SK-N-SH (cell line): ENCODE data around the gene SAXO1. TPM values are rescaled to one million over a fixed set of nuclear protein-coding genes. Genes with fewer than 3 reads are reported as not detected.

Experiments used
- CTCF ChIA-PET: fragments of 300-600, 350-600 bp; formaldehyde crosslinking; extraction: SDS; loops from one replicate; lab custom pipeline; 2021; lab: Yijun Ruan, JAX
- POLR2A ChIA-PET: fragments of 350-600 bp; sonication (Branson Sonifier 250); formaldehyde crosslinking; extraction: SDS; loops from one replicate; lab custom pipeline; 2020; ENCODE audit warnings: antibody characterized with exemption, inconsistent platforms; lab: Yijun Ruan, JAX
- DNase-seq: peaks from one replicate; pipeline ENCODE4 v3.0.0; 2012
- H2AFZ ChIP-seq: fragments of 200-600 bp; sonication (generic); 2 replicates; pipeline ENCODE4 v1.8.1; 2016; ENCODE audit warnings: antibody characterized with exemption, mild to moderate bottlenecking, low read depth
- H3F3A ChIP-seq: fragments of 200-600 bp; sonication (generic); replicated peaks from 2 replicates; pipeline ENCODE3; 2016; ENCODE audit warnings: antibody characterized with exemption, mild to moderate bottlenecking; ENCODE audit not compliant: insufficient read depth
- H3K27ac ChIP-seq, 2 experiments: fragments of 200-500 bp in 1 of 2; fragments of 200-600 bp in 1 of 2; sonication (Bioruptor generic) in 1 of 2; sonication (generic), shearing (Covaris generic) in 1 of 2; 2 replicates each; pipeline versions ENCODE4 v1.5.1 to v1.6.1; 2014 to 2016; ENCODE audit warnings: low read depth in 2 of 2, inconsistent platforms in 1 of 2, low read length in 1 of 2, mild to moderate bottlenecking in 1 of 2, mixed read lengths in 1 of 2
- H3K27me3 ChIP-seq: fragments of 200-600 bp; sonication (generic), shearing (Covaris generic); 2 replicates; pipeline ENCODE4 v1.6.1; 2016; ENCODE audit warnings: mixed run types; ENCODE audit not compliant: insufficient read depth
- H3K36me3 ChIP-seq, 2 experiments: fragments of 200-500 bp in 1 of 2; fragments of 200-600 bp in 1 of 2; sonication (Bioruptor generic) in 1 of 2; sonication (generic) in 1 of 2; replicated peaks in 1 of 2; 2 replicates each; pipeline versions ENCODE3 to v1.5.1; 2014 to 2016; ENCODE audit warnings: low read length in 1 of 2, mild to moderate bottlenecking in 1 of 2; ENCODE audit not compliant: insufficient read depth in 2 of 2, control insufficient read depth in 1 of 2
- H3K4me1 ChIP-seq, 2 experiments: fragments of 200-500 bp in 1 of 2; fragments of 200-600 bp in 1 of 2; sonication (Bioruptor generic) in 1 of 2; sonication (generic), shearing (Covaris generic) in 1 of 2; 2 replicates each; pipeline versions ENCODE4 v1.5.1 to v1.6.1; 2014 to 2016; ENCODE audit warnings: low read depth in 1 of 2, low read length in 1 of 2, mixed run types in 1 of 2; ENCODE audit not compliant: insufficient read depth in 2 of 2, control insufficient read depth in 1 of 2
- H3K4me2 ChIP-seq: fragments of 200-600 bp; sonication (generic), shearing (Covaris generic); 2 replicates; pipeline ENCODE4 v1.6.1; 2017; ENCODE audit warnings: mixed run types
- H3K4me3 ChIP-seq, 2 experiments: fragments of 200-500 bp in 1 of 2; fragments of 200-600 bp in 1 of 2; sonication (Bioruptor generic) in 1 of 2; sonication (generic), shearing (Covaris generic) in 1 of 2; 2 replicates each; pipeline versions ENCODE4 v1.5.1 to v1.8.1; 2014 to 2016; ENCODE audit warnings: low read depth in 2 of 2, inconsistent platforms in 1 of 2, low read length in 1 of 2, mild to moderate bottlenecking in 1 of 2, mixed read lengths in 1 of 2, moderate library complexity in 1 of 2
- H3K79me2 ChIP-seq: fragments of 200-600 bp; sonication (generic); 2 replicates; pipeline ENCODE4 v1.8.1; 2017; ENCODE audit warnings: mild to moderate bottlenecking; ENCODE audit not compliant: insufficient read depth
- H3K9ac ChIP-seq: fragments of 200-600 bp; sonication (generic); 2 replicates; pipeline ENCODE4 v1.6.1; 2017; ENCODE audit warnings: mixed run types
- H3K9me2 ChIP-seq: fragments of 200-600 bp; sonication (generic); 2 replicates; pipeline ENCODE4 v1.6.1; 2017; ENCODE audit warnings: mixed run types
- H3K9me3 ChIP-seq: fragments of 200-600 bp; sonication (generic); 2 replicates; pipeline ENCODE4 v1.6.1; 2017; ENCODE audit warnings: mixed run types, mild to moderate bottlenecking, moderate library complexity
- H4K20me1 ChIP-seq: fragments of 200-600 bp; sonication (generic); 2 replicates; pipeline ENCODE4 v1.6.1; 2017; ENCODE audit warnings: mild to moderate bottlenecking, mixed run types; ENCODE audit not compliant: insufficient read depth
- CHD2 ChIP-seq: fragments of 150-350 bp; IDR thresholded peaks from 2 replicates; pipeline ENCODE4 v1.6.1; 2018; ENCODE audit warnings: low read length; ENCODE audit not compliant: partially characterized antibody
- CTCF ChIP-seq: fragments of 200-600 bp; sonication (generic); IDR thresholded peaks from 2 replicates; pipeline ENCODE4 v1.6.1; 2017; ENCODE audit warnings: antibody characterized with exemption, mild to moderate bottlenecking, moderate library complexity
- EP300 ChIP-seq, 2 experiments: IDR thresholded peaks; 2 replicates each; pipeline versions ENCODE4 v1.4.0 to v1.6.1; 2012; ENCODE audit warnings: borderline replicate concordance in 1 of 2, low read depth in 1 of 2, low read length in 1 of 2
- EZH2phosphoT487 ChIP-seq: fragments of 200-600 bp; sonication (generic); IDR thresholded peaks from 2 replicates; pipeline ENCODE4 v1.6.1; 2017; ENCODE audit warnings: low read depth, mixed run types, mild to moderate bottlenecking, antibody characterized with exemption, moderate library complexity, borderline replicate concordance
- IRF3 ChIP-seq: fragments of 150-350 bp; IDR thresholded peaks from 2 replicates; pipeline ENCODE4 v1.6.1; 2016; ENCODE audit warnings: mild to moderate bottlenecking, low read depth, low read length
- MAX ChIP-seq: IDR thresholded peaks from 2 replicates; pipeline ENCODE4 v1.4.0; 2012; ENCODE audit warnings: low read depth
- MEF2A ChIP-seq: IDR thresholded peaks from 2 replicates; pipeline ENCODE4 v1.4.0; 2012; ENCODE audit warnings: low read depth, borderline replicate concordance
- NFIC ChIP-seq: IDR thresholded peaks from 2 replicates; pipeline ENCODE4 v1.4.0; 2012; ENCODE audit warnings: borderline replicate concordance
- PBX3 ChIP-seq: IDR thresholded peaks from 2 replicates; pipeline ENCODE4; 2012
- POLR2AphosphoS5 ChIP-seq: IDR thresholded peaks from 2 replicates; pipeline ENCODE4 v1.6.1; 2012; ENCODE audit warnings: low read depth, low read length
- REST ChIP-seq: IDR thresholded peaks from 2 replicates; pipeline ENCODE4 v1.6.1; 2012; ENCODE audit warnings: mild to moderate bottlenecking, low read depth, low read length, moderate library complexity
- RFX5 ChIP-seq: IDR thresholded peaks from 2 replicates; pipeline ENCODE4 v1.6.1; 2012; ENCODE audit warnings: mild to moderate bottlenecking, improper control_type of control experiment, low read length
- SIN3A ChIP-seq: IDR thresholded peaks from 2 replicates; pipeline ENCODE4 v1.6.1; 2012; ENCODE audit warnings: low read depth, mild to moderate bottlenecking, low read length, moderate library complexity, borderline replicate concordance
- SMC3 ChIP-seq: IDR thresholded peaks from 2 replicates; pipeline ENCODE4 v1.6.1; 2012; ENCODE audit warnings: low read depth, low read length, improper control_type of control experiment
- USF2 ChIP-seq: fragments of 150-350 bp; IDR thresholded peaks from 2 replicates; pipeline ENCODE4 v1.6.1; 2017; ENCODE audit warnings: antibody characterized with exemption, low read length, low read depth, borderline replicate concordance
- ZBTB33 ChIP-seq: IDR thresholded peaks from 2 replicates; pipeline ENCODE4 v1.4.0; 2012; ENCODE audit warnings: low read depth, borderline replicate concordance
- WGBS: methylation state at CpG from one replicate; pipeline ENCODE4 v1.1.6; 2017; ENCODE audit warnings: low lambda C conversion rate; 5-methylcytosine and 5-hydroxymethylcytosine counted together
- polyA plus RNA-seq, 3 experiments: library from polyadenylated mRNA; depleted of rRNA; stranded (reverse); fragments of >200 nt; gene quantifications; 2 replicates each; pipeline ENCODE4 v1.2.3, GENCODE V29; 2012

SAXO1 gene
- polyA plus RNA-seq, 1 of the 3 experiments (the other 2 are of a cell fraction), result 0.03 TPM

GRCh38 chr9:19027825-19028224 lies 5.2 kb downstream of the SAXO1 start (continued):
- TF ChIP-seq USF2 (no peak), EP300 (IDR thresholded peaks at IDR 0.05; ENCODE audit: borderline replicate concordance in 1 of 2, low read depth in 1 of 2, low read length in 1 of 2) (no peak), POLR2AphosphoS5 (no peak), MEF2A (no peak), EZH2phosphoT487 (no peak), SMC3 (no peak), PBX3 (no peak), CTCF (no peak)

- no peaks in the 10 kb centered on the region; a peak in 1 of 4 replicates for H3K4me1 ChIP-seq
- H3K27ac ChIP-seq, result no peak overlapping the region
- H3K9me3 ChIP-seq, result no peaks in the 10 kb centered on the region
- H3K9ac ChIP-seq, result no peak overlapping the region
- H2AFZ ChIP-seq, result no peak overlapping the region
- DNase-seq, result no peak
- H3K79me2 ChIP-seq, result no peaks in the 10 kb centered on the region
- H4K20me1 ChIP-seq, result no peaks in the 10 kb centered on the region
- 76% methylated on average over 6 of the region's 6 CpGs for WGBS
- no peaks in the 10 kb centered on the region for H3K27me3 ChIP-seq
- POLR2A ChIA-PET, result no interaction called here
- no peaks in the 10 kb centered on the region for H3K36me3 ChIP-seq
- H3K4me2 ChIP-seq, result no peak overlapping the region
- no peak overlapping the region for H3K4me3 ChIP-seq
- CTCF ChIA-PET, result interaction anchor here (1.1 to 6.9 kb wide), 7 partner anchors 14 to 771 kb away, joined by 3 to 110 read pairs (median 4); partner anchors contain the start of gene RRAGA
- no peaks in the 10 kb centered on the region for H3F3A ChIP-seq
- H3K9me2 ChIP-seq, result no peaks in the 10 kb centered on the region
- TF ChIP-seq ZBTB33, result no peak
- no peak for TF ChIP-seq SMC3
- TF ChIP-seq NFIC, result no peak
- TF ChIP-seq CHD2, result no peak
- TF ChIP-seq SIN3A, result no peak
- no peak for TF ChIP-seq MAX
- no peak for TF ChIP-seq EP300 (IDR thresholded peaks at IDR 0.05; ENCODE audit: borderline replicate concordance in 1 of 2, low read depth in 1 of 2, low read length in 1 of 2)
- no peak for TF ChIP-seq REST
- no peak for TF ChIP-seq IRF3
- TF ChIP-seq RFX5, result no peak
- TF ChIP-seq EZH2phosphoT487, result no peak
- no peak for TF ChIP-seq CTCF
These were observed 6.6 kb downstream of the SAXO1 start for GRCh38 chr9:19026375-19026774.
